ENCODE measurements around the gene UTF1.

UTF1 gene

GRCh38 chr10:133270773-133271297 is 40.8 kb downstream of the UTF1 start:
- TF ChIP-seq, protein P1, sequence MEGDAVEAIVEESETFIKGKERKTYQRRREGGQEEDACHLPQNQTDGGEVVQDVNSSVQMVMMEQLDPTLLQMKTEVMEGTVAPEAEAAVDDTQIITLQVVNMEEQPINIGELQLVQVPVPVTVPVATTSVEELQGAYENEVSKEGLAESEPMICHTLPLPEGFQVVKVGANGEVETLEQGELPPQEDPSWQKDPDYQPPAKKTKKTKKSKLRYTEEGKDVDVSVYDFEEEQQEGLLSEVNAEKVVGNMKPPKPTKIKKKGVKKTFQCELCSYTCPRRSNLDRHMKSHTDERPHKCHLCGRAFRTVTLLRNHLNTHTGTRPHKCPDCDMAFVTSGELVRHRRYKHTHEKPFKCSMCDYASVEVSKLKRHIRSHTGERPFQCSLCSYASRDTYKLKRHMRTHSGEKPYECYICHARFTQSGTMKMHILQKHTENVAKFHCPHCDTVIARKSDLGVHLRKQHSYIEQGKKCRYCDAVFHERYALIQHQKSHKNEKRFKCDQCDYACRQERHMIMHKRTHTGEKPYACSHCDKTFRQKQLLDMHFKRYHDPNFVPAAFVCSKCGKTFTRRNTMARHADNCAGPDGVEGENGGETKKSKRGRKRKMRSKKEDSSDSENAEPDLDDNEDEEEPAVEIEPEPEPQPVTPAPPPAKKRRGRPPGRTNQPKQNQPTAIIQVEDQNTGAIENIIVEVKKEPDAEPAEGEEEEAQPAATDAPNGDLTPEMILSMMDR (IDR thresholded peaks at IDR 0.05) = no peak

GRCh38 chr10:133271521-133272300 is 41.7 kb downstream of the UTF1 start:
- TF ChIP-seq, protein P1 (IDR thresholded peaks at IDR 0.05) = no peak

DNA sequence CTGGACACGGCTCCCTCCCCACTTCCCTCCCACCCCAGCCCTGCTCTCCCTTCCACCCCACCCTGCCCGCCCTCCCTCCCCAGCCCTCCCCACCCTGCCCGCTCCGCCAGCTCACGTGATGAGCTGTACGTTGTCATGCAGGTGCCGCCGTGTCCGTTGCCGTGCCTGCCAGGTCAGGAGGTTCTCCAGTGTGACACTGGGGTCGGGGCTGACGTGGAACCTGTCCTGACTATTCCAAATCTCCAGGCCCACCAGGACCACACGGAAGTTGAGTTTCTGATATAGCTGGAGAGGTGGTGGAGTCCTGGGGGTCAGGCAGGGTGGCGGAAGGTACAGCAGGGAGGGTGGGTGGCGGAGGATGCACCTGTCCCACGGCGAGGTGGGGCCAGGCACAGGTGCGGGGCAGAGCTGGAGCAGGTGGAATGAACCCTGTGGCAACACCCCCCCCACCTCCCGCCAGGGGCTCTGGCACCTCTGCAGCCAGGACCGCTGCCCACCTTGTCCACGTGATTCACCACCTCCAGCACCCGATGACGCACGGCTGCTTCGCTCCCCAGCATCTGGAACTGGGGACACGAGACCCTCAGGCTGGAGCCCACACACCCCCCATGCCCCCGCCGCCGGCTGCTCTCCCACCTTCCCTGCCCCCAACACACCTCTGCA is 42.4 kb downstream of the UTF1 start:
- TF ChIP-seq, protein P1 (IDR thresholded peaks at IDR 0.05) = no peak

- TF ChIP-seq, protein P1 (IDR thresholded peaks at IDR 0.05) = no peak
Measured at GRCh38 chr10:133272964-133273420, 43.0 kb downstream of the UTF1 start.

DNA sequence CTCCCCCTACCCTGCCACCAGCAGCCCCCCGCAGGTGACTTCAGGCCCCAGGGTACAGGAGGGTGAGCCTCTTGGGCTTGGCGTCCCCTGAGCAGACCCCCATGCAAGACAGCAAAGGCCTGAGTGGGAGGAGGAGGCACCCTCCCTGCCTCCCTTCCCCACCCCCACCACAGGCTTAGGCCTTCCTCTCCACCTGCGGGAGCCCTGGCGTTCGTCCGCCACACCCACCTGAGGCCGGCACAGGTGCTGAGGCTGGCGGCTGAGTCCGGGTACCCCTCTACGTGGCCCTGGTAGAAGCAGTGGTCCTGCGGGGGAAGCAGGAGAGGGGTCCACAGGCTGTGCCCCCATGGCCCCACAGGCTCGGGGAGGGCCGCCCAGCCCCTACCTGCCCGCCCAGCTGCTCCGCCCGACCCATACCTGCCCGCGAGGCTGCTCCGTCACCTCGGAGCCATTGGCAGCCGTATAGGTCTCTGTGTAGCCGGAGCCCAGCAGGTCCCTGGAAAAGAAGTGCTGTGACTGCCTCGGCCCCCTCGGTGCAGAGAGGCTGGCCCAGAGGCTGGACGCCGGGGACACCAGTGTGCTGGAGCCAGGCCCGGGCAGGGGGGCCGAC is 43.6 kb downstream of the UTF1 start:
- TF ChIP-seq, protein P1 (IDR thresholded peaks at IDR 0.05) = no peak

DNA sequence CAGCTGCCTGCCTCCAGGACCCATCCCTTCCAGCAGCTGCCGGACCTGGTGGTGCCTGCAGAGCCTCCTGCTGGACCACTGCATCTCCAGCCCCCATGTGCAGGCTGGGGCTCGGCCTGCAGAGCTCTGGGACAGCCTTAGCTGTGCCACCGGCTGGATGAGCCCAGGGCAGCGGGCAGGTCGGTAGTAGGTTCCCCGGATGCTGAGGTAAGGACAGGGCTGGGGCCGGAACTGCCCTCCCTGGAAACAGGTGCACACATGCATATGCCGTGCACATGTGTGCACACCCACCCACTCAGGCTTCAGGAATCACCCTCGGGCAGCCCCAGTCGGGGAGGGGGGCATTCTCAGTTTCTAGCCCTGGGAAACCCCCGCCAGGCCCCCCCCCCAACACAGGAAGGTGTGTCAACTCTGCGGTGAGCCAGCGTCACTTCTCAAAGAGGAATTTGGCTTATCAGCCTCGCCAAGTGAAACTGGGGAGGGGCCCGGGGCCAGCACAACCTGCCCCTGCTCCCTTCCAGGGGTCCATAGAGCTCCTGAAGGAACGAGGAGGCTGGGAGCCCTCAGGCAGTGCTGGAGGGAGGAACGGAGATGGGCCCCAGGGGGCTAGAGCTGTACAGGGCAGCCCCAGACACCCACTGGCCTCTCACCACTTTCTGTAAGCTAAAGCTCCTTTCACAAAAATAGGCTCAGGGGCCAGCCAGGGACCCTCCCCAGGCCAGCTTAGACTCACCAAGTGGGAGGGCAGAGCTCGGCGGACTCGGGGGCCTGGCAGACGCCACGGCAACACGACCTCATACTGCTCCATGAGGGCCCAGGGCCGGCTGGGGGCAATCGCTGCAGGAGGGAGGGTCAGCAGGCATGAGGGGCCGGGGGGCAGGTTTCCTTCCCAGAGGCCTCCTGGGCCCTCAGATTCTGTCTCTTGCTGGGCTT is 45.0 kb downstream of the UTF1 start:
- TF ChIP-seq, protein P1 (IDR thresholded peaks at IDR 0.05) = no peak

- TF ChIP-seq, protein P1 (IDR thresholded peaks at IDR 0.05) = no peak
Measured at GRCh38 chr10:133275684-133276092, 45.7 kb downstream of the UTF1 start.
